ENCODE data around the gene HERPUD2. TPM values are rescaled to one million over a fixed set of nuclear protein-coding genes. Genes with fewer than 3 reads are reported as not detected.
"Not testable (repeated sequence)": the region's sequence is repeated elsewhere in the genome, so short reads cannot be mapped to it uniquely, and the experiment has no call there.

The HERPUD2 gene
- total and polyA plus RNA-seq, 4 donors, result 17.0 to 26.4 (median 21.1) TPM

GRCh38 chr7:35695473-35695850, 527 bp upstream of the HERPUD2 start:
- Histone ChIP-seq H3K4me1 (ENCODE audit: control insufficient read depth in 1 of 2, insufficient read depth in 2 of 2, low read length in 2 of 2) (peaks cover 0 to 6% of the 10 kb centered on the region in 2 donors), H3K36me3 (ENCODE audit: control insufficient read depth in 1 of 2, insufficient read depth in 2 of 2, low read length in 1 of 2) (no peaks in the 10 kb centered on the region), H3K27me3 (ENCODE audit: control insufficient read depth in 1 of 2, insufficient read depth in 2 of 2, low read length in 1 of 2) (no peaks in the 10 kb centered on the region), H3K4me3 (ENCODE audit: low read length in 2 of 2) (peak overlapping the region; percentile 90), H3K9me3 (ENCODE audit: control insufficient read depth, low read length) (no peaks in the 10 kb centered on the region), H3K27ac (ENCODE audit: low read depth in 1 of 2, low read length in 2 of 2) (peak overlapping the region in 1 of 2 donors; percentile 10)
- 9 to 12% methylated on average over 10 of the region's 10 CpGs for WGBS, 2 donors
- DNase-seq (no peak), ATAC-seq (ENCODE audit: low FRiP score) (no peak)
- intact Hi-C loops (cut with DNase I), result loop anchor here in 1 of 2 donors (10.0 kb wide), 1 partner anchor 289 kb away; no protein-coding TSS in a partner anchor

GRCh38 chr7:35694161-35694783, 663 bp downstream of the HERPUD2 start:
- Histone ChIP-seq H3K27ac (ENCODE audit: low read depth in 1 of 2, low read length in 2 of 2) (peak overlapping the region; percentile 37 to 44), H3K9me3 (ENCODE audit: control insufficient read depth, low read length) (no peaks in the 10 kb centered on the region), H3K36me3 (ENCODE audit: control insufficient read depth in 1 of 2, insufficient read depth in 2 of 2, low read length in 1 of 2) (no peaks in the 10 kb centered on the region), H3K27me3 (ENCODE audit: control insufficient read depth in 1 of 2, insufficient read depth in 2 of 2, low read length in 1 of 2) (no peaks in the 10 kb centered on the region), H3K4me1 (ENCODE audit: control insufficient read depth in 1 of 2, insufficient read depth in 2 of 2, low read length in 2 of 2) (peaks cover 3 to 6% of the 10 kb centered on the region in 2 donors), H3K4me3 (ENCODE audit: low read length in 2 of 2) (peak overlapping the region; percentile 90)
- no peak for DNase-seq
- peak; percentile 56 for ATAC-seq (ENCODE audit: low FRiP score)
- WGBS, 2 donors, result 1% methylated on average over 37 to 40 of the region's 41 CpGs
- intact Hi-C loops (cut with DNase I), result loop anchor here in 1 of 2 donors (10.0 kb wide), 1 partner anchor 291 kb away; no protein-coding TSS in a partner anchor

GRCh38 chr7:35691827-35692307, 3.1 kb downstream of the HERPUD2 start:
- H3K27ac ChIP-seq (ENCODE audit: low read depth in 1 of 2, low read length in 2 of 2), result no peak overlapping the region
- H3K36me3 ChIP-seq (ENCODE audit: control insufficient read depth in 1 of 2, insufficient read depth in 2 of 2, low read length in 1 of 2), result no peaks in the 10 kb centered on the region
- no peaks in the 10 kb centered on the region for H3K9me3 ChIP-seq (ENCODE audit: control insufficient read depth, low read length)
- no peaks in the 10 kb centered on the region for H3K27me3 ChIP-seq (ENCODE audit: control insufficient read depth in 1 of 2, insufficient read depth in 2 of 2, low read length in 1 of 2)
- peaks cover 7 to 8% of the 10 kb centered on the region in 2 donors for H3K4me1 ChIP-seq (ENCODE audit: control insufficient read depth in 1 of 2, insufficient read depth in 2 of 2, low read length in 2 of 2)
- no peak for ATAC-seq (ENCODE audit: low FRiP score)
- DNase-seq, result no peak
- intact Hi-C loops (cut with DNase I), result loop anchor here in 1 of 2 donors (10.0 kb wide), 1 partner anchor 293 kb away; no protein-coding TSS in a partner anchor
- 49 to 53% methylated on average over 6 of the region's 6 CpGs for WGBS, 2 donors
- peak overlapping the region; percentile 12 to 30 for H3K4me3 ChIP-seq (ENCODE audit: low read length in 2 of 2)

GRCh38 chr7:35691366-35691765, 3.6 kb downstream of the HERPUD2 start:
- intact Hi-C loops (cut with DNase I), result loop anchor here in 1 of 2 donors (10.0 kb wide), 1 partner anchor 293 kb away; no protein-coding TSS in a partner anchor
- Histone ChIP-seq H3K36me3 (ENCODE audit: control insufficient read depth in 1 of 2, insufficient read depth in 2 of 2, low read length in 1 of 2) (no peaks in the 10 kb centered on the region), H3K4me1 (ENCODE audit: control insufficient read depth in 1 of 2, insufficient read depth in 2 of 2, low read length in 2 of 2) (peaks cover 7 to 8% of the 10 kb centered on the region in 2 donors), H3K9me3 (ENCODE audit: control insufficient read depth, low read length) (no peaks in the 10 kb centered on the region), H3K27me3 (ENCODE audit: control insufficient read depth in 1 of 2, insufficient read depth in 2 of 2, low read length in 1 of 2) (no peaks in the 10 kb centered on the region), H3K4me3 (ENCODE audit: low read length in 2 of 2) (peak overlapping the region; percentile 12 to 40), H3K27ac (ENCODE audit: low read depth in 1 of 2, low read length in 2 of 2) (no peak overlapping the region)
- DNase-seq, result no peak
- ATAC-seq (ENCODE audit: low FRiP score), result no peak
- WGBS, 2 donors, result 81% methylated on average over 1 of the region's 1 CpG

- not testable (repeated sequence) for H3K4me1 ChIP-seq (ENCODE audit: control insufficient read depth in 1 of 2, insufficient read depth in 2 of 2, low read length in 2 of 2); H3K27me3 ChIP-seq (ENCODE audit: control insufficient read depth in 1 of 2, insufficient read depth in 2 of 2, low read length in 1 of 2); ATAC-seq (ENCODE audit: low FRiP score); DNase-seq; H3K27ac ChIP-seq (ENCODE audit: low read depth in 1 of 2, low read length in 2 of 2); H3K9me3 ChIP-seq (ENCODE audit: control insufficient read depth, low read length); H3K36me3 ChIP-seq (ENCODE audit: control insufficient read depth in 1 of 2, insufficient read depth in 2 of 2, low read length in 1 of 2)
- H3K4me3 ChIP-seq (ENCODE audit: low read length in 2 of 2), result peak overlapping the region in 1 of 2 donors; percentile 26
- 92 to 93% methylated on average over 10 of the region's 10 CpGs for WGBS, 2 donors
- intact Hi-C loops (cut with DNase I), result loop anchor here in 1 of 2 donors (10.0 kb wide), 1 partner anchor 294 kb away; no protein-coding TSS in a partner anchor
Observed at GRCh38 chr7:35690614-35691013, 4.3 kb downstream of the HERPUD2 start.

- Histone ChIP-seq H3K27me3 (ENCODE audit: control insufficient read depth in 1 of 2, insufficient read depth in 2 of 2, low read length in 1 of 2) (no peaks in the 10 kb centered on the region), H3K36me3 (ENCODE audit: control insufficient read depth in 1 of 2, insufficient read depth in 2 of 2, low read length in 1 of 2) (no peaks in the 10 kb centered on the region), H3K27ac (ENCODE audit: low read depth in 1 of 2, low read length in 2 of 2) (no peak overlapping the region), H3K4me3 (ENCODE audit: low read length in 2 of 2) (no peak overlapping the region), H3K4me1 (ENCODE audit: control insufficient read depth in 1 of 2, insufficient read depth in 2 of 2, low read length in 2 of 2) (peaks cover 2 to 7% of the 10 kb centered on the region in 2 donors), H3K9me3 (ENCODE audit: control insufficient read depth, low read length) (no peaks in the 10 kb centered on the region)
- intact Hi-C loops (cut with DNase I), result no loop called here
- no peak for DNase-seq
- ATAC-seq (ENCODE audit: low FRiP score), result no peak
- 98 to 99% methylated on average over 5 of the region's 5 CpGs for WGBS, 2 donors
Observed at GRCh38 chr7:35685781-35686180, 9.2 kb downstream of the HERPUD2 start.

- intact Hi-C loops (cut with DNase I), result no loop called here
- H3K4me3 ChIP-seq (ENCODE audit: low read length in 2 of 2), result no peak overlapping the region
- DNase-seq (no peak), ATAC-seq (ENCODE audit: low FRiP score) (no peak)
- H3K9me3 ChIP-seq (ENCODE audit: control insufficient read depth, low read length), result no peaks in the 10 kb centered on the region
- H3K4me1 ChIP-seq (ENCODE audit: control insufficient read depth in 1 of 2, insufficient read depth in 2 of 2, low read length in 2 of 2), result peaks cover 0 to 2% of the 10 kb centered on the region in 2 donors
- no peak overlapping the region for H3K27ac ChIP-seq (ENCODE audit: low read depth in 1 of 2, low read length in 2 of 2)
- no peaks in the 10 kb centered on the region for H3K27me3 ChIP-seq (ENCODE audit: control insufficient read depth in 1 of 2, insufficient read depth in 2 of 2, low read length in 1 of 2)
- H3K36me3 ChIP-seq (ENCODE audit: control insufficient read depth in 1 of 2, insufficient read depth in 2 of 2, low read length in 1 of 2), result no peaks in the 10 kb centered on the region
- 95 to 98% methylated on average over 1 of the region's 1 CpG for WGBS, 2 donors
Observed at GRCh38 chr7:35681231-35682029, 13.5 kb downstream of the HERPUD2 start.

GRCh38 chr7:35680403-35681013, 14.4 kb downstream of the HERPUD2 start:
- intact Hi-C loops (cut with DNase I), result no loop called here
- no peak for DNase-seq
- no peak for ATAC-seq (ENCODE audit: low FRiP score)
- Histone ChIP-seq H3K9me3 (ENCODE audit: control insufficient read depth, low read length) (no peaks in the 10 kb centered on the region), H3K4me3 (ENCODE audit: low read length in 2 of 2) (no peak overlapping the region), H3K4me1 (ENCODE audit: control insufficient read depth in 1 of 2, insufficient read depth in 2 of 2, low read length in 2 of 2) (peaks cover 0 to 2% of the 10 kb centered on the region in 2 donors), H3K36me3 (ENCODE audit: control insufficient read depth in 1 of 2, insufficient read depth in 2 of 2, low read length in 1 of 2) (no peaks in the 10 kb centered on the region), H3K27me3 (ENCODE audit: control insufficient read depth in 1 of 2, insufficient read depth in 2 of 2, low read length in 1 of 2) (no peaks in the 10 kb centered on the region), H3K27ac (ENCODE audit: low read depth in 1 of 2, low read length in 2 of 2) (no peak overlapping the region)
- 73 to 78% methylated on average over 2 of the region's 2 CpGs for WGBS, 2 donors
